ENCODE measurements around the gene SPIB. TPM values are rescaled to one million over a fixed set of nuclear protein-coding genes. Genes with fewer than 3 reads are reported as not detected.

The SPIB gene
- total RNA-seq, 1 donor from 2014 or later = 0.12 TPM

- ATAC-seq (no peak), DNase-seq (no peak)
- H3K27ac ChIP-seq = no peak overlapping the region
- no peaks in the 10 kb centered on the region for H3K9me3 ChIP-seq
- intact Hi-C loops (cut with DNase I) = no loop called here
- no peaks in the 10 kb centered on the region for H3K4me1 ChIP-seq
- TF ChIP-seq CTCF (IDR thresholded peaks at IDR 0.05) = no peak
- peaks cover 37% of the 10 kb centered on the region for H3K27me3 ChIP-seq (ENCODE audit: low read depth)
- H3K4me3 ChIP-seq = no peak overlapping the region
- H3K36me3 ChIP-seq = no peaks in the 10 kb centered on the region
These were observed 2.4 kb upstream of the SPIB start for GRCh38 chr19:50416034-50416977.

GRCh38 chr19:50417111-50418081 lies 1.3 kb upstream of the SPIB start:
- no peak overlapping the region for H3K4me3 ChIP-seq
- ATAC-seq = no peak
- no peaks in the 10 kb centered on the region for H3K4me1 ChIP-seq
- peaks cover 48% of the 10 kb centered on the region for H3K27me3 ChIP-seq (ENCODE audit: low read depth)
- no peaks in the 10 kb centered on the region for H3K36me3 ChIP-seq
- no peak for DNase-seq
- no peaks in the 10 kb centered on the region for H3K9me3 ChIP-seq
- TF ChIP-seq CTCF (IDR thresholded peaks at IDR 0.05) = no peak
- intact Hi-C loops (cut with DNase I) = no loop called here
- H3K27ac ChIP-seq = no peak overlapping the region

GRCh38 chr19:50419022-50419579 lies 363 bp downstream of the SPIB start:
- peaks cover 52% of the 10 kb centered on the region for H3K27me3 ChIP-seq (ENCODE audit: low read depth)

GRCh38 chr19:50419580-50420035 lies 870 bp downstream of the SPIB start:
- no peak for TF ChIP-seq CTCF (IDR thresholded peaks at IDR 0.05)
- peaks cover 52% of the 10 kb centered on the region for H3K27me3 ChIP-seq (ENCODE audit: low read depth)

More at GRCh38 chr19:50419022-50419579, 363 bp downstream of the SPIB start:
- ATAC-seq = no peak
- Histone ChIP-seq H3K4me3 (no peak overlapping the region), H3K4me1 (no peaks in the 10 kb centered on the region), H3K9me3 (no peaks in the 10 kb centered on the region), H3K27ac (no peak overlapping the region), H3K36me3 (no peaks in the 10 kb centered on the region)
- no peak for DNase-seq
- TF ChIP-seq CTCF (IDR thresholded peaks at IDR 0.05) = no peak
- intact Hi-C loops (cut with DNase I) = no loop called here

GRCh38 chr19:50420127-50420526 lies 1.4 kb downstream of the SPIB start:
- no peak for DNase-seq
- Histone ChIP-seq H3K4me1 (no peaks in the 10 kb centered on the region), H3K36me3 (no peaks in the 10 kb centered on the region), H3K27ac (no peak overlapping the region), H3K9me3 (no peaks in the 10 kb centered on the region), H3K4me3 (no peak overlapping the region), H3K27me3 (ENCODE audit: low read depth) (peaks cover 52% of the 10 kb centered on the region)
- intact Hi-C loops (cut with DNase I) = no loop called here
- no peak for ATAC-seq
- no peak for TF ChIP-seq CTCF (IDR thresholded peaks at IDR 0.05)

More at GRCh38 chr19:50419580-50420035, 870 bp downstream of the SPIB start:
- H3K36me3 ChIP-seq = no peaks in the 10 kb centered on the region
- no peak for ATAC-seq
- intact Hi-C loops (cut with DNase I) = no loop called here
- no peak for DNase-seq
- no peaks in the 10 kb centered on the region for H3K9me3 ChIP-seq
- no peak overlapping the region for H3K4me3 ChIP-seq
- no peaks in the 10 kb centered on the region for H3K4me1 ChIP-seq
- H3K27ac ChIP-seq = no peak overlapping the region
